GM21717 (cell line): ENCODE measurements around the gene GAK.

Experiments
- ATAC-seq: cut with Tn5 transposase; IDR thresholded peaks from one replicate; pipeline ENCODE4 v1.9.1; 2021; ENCODE audit warnings: mild to moderate bottlenecking, moderate library complexity; ENCODE audit not compliant: unreplicated experiment

The GAK gene

DNA sequence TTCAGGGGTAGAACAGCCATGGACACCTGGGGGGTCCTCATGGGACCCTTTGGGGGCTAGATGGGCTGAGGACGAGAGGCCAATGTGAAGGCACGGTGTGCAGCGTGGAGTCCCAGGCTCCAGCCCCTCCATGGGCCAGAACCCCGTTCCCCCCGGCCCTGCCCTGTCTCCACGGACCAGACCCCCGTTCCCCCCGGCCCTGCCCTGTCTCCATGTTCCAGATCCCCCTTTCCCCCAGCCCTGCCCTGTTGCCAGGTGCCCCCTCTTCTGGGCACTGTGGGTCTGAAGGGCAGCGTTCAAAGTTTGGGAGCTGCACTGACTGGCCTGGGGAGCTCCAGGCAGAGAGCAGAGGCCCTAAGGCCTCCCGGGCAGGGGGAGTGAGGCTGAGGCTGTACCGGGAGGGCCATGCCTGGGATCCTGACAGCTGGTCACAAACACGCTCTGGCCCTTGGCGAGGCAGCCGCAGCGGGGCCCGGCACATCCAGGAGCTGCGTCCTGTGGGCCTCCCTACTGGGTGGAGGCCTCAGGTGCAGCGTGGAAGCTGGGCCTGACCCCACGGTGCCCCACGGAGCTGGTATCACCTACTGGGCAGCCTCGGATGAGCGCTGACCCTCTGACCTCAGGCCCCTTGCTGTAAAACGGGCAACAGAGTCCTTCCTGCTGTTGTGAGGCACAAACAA, 32.4 kb upstream of the GAK start:
- ATAC-seq: no peak

DNA sequence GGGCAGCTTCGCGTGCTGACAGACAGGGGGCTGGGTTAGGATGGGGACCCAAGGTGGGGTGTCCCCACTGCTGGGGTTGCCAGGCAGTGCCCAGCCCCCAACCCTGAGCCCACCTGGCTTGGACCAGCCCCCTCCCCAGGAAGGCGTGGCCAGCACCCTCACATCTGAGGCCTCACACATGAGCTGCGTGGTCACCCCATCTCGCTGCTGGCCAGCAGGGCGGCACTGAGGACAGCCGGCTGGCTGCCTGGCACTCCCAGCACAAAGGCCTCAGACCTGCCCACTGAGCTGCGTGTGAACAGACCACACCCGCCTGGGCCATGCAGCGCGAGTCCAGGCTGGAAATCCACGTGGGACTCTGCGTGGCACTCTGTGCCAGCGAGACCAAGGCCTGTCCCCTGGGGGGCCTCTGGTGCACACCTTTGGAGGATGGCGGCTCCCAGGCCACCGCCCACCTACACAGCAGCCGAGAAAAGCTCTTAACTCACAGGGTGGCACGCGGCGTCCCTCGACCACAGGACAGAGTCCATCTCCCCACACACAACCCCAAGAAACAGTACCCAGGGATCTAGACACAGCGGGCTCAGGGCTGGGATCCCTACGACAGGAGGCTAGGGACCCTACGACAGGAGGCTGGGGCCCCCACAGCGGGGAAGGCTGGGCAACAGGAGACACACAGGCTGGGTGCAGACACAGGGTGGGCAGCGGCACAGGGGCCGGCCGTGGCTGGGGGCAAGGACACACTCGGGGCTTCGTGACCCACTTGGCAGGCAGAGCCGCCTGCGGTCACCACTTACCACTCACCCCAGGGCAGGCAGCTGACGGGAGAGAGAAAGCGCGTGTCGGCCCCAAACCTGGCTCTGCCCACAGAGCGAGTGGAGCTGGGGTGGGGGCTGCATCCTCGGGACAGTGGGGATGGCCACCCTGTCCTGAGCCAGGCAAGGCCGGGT, 31.4 kb upstream of the GAK start:
- no peak for ATAC-seq

DNA sequence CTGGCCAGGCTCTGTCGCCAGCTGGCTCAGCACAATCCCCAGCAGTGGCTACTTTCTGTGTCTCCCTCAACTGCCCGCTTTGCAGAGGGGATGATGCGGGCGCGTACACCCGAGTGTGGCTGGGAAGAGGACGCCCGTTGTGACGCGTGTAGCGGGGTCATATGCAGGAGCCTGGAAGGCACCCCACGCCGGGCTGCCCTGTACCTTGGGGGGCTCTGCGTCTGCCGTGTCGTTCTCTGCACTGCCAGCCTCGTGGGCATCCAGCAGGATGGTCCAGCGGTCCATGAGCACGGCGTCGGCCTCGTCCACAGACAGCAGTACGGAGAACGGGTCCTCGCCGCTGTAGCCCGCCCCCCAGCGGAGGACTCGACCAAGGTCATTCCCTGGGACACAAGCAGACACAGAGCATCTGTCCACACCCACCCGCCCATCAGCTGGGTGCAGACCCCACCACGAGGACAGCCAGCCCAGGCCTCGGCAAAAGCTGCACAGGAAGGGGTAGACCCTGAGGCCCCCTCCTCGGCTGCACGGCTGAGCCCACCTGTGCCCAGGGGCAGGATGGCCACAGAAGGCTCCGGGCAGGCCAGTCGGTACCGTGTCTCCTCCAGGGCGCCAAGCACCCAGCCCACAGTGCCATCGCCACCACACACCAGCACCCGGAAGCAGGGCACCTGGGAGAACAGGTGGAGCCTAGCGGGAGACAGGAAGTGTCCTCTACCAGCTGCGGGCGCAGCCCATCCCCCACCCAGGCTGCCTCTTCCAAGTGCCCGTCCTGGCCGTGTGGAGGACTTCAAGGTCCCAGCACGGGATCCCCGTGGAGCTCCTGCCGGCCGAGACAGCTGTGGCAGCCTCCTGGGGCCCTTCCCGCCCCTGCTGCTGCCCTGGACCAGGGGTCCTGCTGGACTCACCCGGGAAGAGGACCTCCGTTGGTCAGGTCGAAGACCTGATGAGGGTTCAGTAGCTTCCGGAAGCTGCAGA, 30.4 kb upstream of the GAK start:
- ATAC-seq: no peak

DNA sequence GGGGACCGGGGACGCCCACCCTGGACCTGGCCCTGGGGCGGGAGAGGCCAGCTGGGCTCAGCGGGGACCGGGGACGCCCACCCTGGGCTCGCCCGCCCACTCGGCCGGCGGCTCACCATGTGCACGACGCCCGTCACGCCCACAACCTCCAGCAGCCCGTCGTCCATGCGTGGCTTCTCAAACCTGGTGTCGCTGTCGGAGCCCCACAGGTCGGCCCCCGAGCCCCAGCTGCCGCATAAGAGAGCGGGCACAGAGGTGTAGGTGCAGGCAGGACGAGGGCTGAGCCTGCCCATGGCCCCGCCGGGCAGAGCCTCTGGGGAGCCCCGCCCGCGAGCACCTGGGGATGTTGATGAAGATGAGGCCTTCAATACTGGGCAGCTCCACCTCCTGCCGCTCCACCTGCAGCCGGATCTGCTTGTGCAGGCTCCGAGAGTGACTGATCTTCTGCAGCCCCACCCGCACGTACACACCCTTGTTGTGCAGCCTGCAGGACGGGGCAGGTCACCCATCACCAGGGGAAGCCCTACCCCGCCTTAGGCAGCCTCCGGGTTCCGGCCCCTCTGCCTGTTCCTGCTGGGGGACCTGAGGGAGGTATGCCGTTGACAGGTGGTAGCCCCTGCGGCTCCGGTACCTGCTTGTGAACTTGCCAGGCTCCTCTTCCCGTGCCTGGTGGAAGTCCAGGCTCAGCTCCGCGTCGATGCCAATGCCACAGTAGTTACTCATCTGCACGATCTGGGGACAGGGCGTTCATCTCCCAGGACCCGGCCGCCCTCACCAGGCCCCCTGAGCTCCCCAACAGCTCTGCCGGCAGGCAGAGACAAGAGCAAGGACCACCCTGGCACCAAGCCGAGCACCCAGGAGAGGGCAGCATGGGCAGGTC, 29.5 kb upstream of the GAK start:
- ATAC-seq: no peak

DNA sequence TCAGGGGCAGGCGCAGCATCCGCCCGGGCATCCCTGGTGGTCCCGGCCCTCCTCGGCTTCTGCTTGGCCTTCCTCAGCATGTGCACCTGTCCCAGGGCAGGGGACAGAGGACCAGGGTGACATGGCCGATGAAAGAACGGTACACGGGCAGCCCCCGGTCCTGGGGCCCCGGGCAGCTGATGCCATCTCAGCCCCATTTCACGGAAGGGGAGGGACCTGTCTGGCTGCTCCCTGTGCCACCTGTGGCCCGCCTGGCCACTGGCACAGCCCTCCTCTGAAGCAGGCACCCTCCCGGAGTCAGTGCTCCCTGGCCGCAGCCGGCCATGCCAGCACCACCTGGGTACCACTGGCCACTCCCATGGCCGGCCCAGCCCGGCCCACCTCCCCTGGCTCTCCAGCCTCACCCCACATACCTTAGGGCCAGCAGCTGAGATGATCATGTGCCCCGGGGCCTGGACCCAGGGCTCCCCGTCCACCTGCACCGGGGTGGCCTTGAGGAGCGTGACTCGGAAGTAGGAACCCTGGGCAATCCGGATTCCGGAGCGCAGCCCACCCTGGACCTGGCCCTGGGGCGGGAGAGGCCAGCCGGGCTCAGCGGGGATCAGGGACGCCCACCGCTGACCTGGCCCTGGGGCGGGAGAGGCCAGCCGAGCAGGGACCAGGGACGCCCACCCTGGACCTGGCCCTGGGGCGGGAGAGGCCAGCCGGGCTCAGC, 28.7 kb upstream of the GAK start:
- no peak for ATAC-seq

DNA sequence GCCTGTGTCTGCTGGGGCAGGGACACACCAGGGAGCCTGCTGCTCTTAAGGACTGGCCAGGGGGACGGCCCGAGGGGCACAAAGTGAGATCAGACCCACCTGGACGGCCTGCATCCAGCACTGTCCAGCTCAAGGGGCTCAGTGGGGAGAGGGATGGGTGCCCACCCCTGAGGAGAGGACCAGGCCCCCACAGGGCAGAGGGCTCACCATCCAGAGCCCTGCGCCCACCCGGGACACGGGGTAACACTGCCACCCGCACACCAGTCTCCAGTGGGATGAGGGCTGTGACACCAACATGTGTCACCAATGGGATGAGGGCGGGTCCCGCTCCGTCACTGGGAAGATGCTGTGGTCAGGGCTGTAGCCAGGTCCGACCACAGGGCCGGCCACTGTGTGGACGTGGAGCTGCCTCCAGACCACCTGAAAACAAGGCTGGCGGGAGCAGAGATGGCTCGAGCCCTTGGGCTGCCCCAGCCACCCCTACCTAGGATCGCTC, 28.1 kb upstream of the GAK start:
- ATAC-seq: no peak

DNA sequence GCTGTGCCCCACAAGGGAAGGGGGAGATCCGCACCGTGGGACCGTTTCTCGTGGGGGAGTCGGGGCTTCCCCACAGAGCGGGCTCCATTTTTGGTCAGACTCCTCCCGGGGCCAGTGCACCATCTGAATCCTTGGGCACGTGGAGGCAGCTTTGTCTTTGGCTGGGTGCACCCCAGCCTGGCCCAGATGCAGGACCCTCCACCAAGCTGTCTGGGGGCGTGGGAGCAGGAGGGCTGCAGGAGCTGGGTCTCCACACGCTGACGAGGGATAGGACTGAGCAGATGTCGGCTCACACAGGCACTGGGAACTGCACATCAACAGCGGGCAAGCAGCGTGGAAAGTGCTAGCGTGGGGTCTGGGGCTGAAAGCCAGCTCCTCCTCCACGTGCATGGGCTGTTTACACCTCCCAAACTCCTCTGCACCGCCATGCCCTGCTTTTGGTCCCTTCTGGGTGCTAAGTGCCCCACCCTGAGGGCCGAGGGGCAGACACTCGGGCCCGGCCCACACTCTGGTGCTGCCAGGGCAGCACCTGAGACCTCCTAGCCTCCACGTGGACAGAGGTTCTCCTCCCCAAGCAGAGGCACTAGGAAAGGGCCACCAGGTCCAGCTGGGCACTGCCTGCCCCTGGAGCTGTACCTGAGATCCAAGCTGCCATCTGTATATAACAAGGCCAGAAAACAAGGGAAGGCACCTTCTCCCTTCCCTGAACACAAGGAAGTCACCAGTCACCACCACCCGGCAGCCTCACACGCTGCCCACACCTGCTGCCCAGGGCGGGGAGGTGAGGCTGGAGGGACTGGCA, 27.4 kb upstream of the GAK start:
- ATAC-seq: no peak

DNA sequence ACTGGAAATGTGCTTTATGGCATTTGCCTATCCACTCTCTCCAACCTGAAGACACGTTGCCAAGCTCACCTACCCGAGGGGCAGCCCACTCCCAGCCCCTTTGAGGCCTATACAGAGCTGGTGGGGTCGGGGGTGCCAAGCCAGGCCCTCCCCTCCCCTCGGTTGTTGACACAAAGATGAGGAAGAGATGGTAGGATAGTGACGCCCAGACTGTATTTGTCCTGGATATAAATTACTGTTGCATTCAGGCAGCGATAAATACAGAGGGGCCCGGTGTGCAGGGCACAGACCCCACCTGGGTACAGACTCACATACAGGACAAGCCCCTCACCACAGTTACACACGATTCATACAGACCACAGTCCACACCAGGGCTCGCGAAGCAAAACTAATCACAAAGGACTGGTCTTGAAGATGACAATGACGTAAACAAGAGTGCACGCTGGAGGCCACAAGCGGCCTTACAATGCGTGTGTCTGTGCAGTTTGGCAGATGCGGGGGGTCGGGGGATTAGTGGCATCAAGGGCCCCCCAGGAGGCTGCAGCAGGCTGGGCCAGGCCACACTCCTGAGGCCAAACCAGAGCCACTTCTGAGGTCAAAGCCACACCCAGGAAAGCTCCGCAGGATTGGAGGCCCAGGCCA, 26.7 kb upstream of the GAK start:
- no peak for ATAC-seq

DNA sequence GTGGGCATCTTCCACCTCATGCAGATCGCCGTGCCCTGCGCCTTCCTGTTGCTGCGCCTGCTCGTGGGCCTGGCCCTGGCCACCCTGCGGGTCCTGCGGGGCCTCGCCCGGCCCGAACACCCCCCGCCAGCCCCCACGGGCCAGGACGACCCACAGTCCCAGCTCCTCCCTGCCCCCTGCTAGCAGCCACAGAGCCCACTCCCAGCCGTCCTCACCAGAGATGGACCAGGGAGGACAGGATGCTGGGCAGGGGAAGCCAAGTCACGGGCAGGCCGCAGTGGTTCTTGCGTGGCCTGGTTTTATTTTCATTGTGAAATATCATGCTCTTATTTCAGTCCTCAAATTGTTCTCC, 26.2 kb upstream of the GAK start:
- no peak for ATAC-seq

DNA sequence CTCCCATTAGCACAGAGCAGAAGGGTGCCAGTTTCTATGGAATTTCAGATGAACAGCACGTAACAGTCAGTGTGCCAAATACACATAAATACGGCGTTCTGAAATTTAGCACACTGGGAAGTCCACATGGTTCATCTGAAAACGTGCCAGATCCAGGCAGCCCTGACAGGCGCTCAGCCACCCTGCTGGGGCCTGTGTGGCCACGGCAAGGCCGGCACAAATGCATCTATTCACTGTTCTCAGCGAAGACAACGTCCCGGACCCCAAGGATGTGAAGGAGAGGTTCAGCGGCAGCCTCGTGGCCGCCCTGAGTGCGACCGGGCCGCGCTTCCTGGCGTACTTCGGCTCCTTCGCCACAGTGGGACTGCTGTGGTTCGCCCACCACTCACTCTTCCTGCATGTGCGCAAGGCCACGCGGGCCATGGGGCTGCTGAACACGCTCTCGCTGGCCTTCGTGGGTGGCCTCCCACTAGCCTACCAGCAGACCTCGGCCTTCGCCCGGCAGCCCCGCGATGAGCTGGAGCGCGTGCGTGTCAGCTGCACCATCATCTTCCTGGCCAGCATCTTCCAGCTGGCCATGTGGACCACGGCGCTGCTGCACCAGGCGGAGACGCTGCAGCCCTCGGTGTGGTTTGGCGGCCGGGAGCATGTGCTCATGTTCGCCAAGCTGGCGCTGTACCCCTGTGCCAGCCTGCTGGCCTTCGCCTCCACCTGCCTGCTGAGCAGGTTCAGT, 25.6 kb upstream of the GAK start:
- ATAC-seq: no peak

DNA sequence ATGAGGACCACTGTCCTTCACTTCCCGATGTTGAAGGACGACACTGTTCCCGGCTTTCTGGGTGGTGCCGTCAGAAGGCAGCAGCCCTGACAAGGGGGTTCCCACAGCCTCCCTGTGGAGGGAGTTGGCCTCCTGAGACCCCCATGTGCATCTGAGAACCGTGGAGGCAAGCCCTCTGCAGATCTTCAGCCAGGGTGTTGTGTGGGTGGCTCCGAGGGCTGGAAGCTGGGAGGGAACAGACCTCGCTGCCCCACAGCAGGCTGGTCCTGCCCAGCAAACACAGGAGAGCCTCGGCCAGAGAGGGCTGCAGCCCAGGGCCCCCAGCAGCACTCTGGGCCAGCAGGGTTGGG, 25.1 kb upstream of the GAK start:
- ATAC-seq: no peak

DNA sequence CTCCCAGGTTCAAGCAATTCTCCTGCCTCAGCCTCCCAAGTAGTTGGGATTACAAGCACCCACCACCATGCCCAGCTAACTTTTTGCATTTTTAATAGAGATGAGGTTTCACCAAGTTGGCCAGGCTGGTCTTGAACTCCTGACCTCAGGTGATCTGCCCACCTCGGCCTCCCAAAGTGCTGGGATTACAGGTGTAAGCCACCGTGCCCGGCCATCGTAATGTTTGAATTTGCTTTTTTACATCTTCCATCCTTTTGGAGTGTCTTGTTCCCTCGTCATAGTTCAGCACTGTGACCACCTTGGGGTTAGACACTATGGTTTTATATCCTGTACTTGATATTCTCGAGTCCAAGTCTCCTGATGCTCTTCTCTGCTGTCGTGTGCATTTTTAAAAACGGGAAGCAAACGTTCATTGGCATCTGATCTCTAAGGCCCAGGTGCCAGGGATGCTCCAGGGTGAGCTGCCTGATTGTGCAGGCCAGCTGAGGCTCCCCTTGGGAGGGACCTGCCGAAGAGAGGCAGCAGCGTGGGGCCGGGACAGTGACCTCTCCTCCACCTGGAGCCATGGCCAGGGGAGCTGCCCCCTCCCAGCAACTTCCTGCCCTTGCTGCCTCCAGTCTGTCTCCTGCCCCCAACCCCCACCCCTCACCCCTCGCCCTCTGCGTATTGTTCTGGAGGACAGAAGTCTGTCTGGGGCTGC, 24.6 kb upstream of the GAK start:
- ATAC-seq: no peak

DNA sequence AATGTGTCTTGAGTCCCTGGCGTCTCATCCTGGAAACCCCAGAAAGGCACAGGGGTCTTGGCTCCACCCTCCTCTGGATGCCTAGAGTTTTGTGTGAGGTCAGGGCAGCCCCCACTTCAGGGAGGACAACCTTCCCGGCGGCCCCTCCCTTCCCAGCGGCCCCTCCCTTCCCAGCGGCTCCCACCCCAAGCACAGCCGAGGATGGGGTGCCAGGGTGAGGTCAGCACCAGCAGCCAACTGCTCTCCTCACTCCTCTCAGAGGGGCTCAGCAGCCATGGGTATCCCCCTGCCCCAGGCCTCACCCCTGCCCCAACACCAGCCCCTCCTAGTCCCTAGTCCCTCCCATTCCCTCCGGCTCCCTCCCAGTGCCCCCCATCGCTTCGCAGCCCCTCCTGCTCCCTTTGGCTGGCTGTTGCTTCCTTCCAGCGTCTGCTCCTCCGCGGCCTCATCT, 23.8 kb upstream of the GAK start:
- no peak for ATAC-seq

DNA sequence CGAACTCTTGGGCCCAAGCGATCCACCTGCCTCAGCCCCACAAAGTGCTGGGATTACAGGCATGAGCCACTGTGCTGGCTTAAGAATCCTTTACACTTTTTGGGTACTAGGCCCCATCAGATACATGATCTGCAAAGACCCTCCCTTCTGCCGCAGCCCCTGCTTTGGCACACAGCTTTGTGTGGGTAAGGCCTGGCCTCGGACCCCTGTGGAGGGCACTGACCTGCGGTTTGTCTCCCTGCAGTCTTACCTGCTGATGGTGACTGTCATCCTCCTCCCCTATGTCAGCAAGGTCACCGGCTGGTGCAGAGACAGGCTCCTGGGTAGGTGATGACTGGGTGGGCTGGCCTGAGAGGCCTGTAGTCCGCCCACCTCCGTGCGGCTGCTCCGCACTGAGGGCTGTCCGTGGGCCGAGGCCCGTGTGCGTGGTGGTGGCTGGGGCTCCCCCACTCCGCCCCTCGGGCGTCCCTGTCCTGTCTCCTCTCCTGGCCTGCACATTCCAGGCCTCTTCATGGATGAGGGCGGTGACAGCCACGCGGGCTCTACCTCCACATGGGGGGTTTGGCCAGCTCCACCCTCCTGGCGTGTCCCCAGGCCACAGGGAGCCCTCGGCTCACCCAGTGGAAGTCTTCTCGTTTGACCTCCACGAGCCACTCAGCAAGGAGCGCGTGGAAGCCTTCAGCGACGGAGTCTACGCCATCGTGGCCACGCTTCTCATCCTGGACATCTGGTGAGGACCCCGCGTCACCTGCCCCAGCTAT, 23.2 kb upstream of the GAK start:
- ATAC-seq: no peak

DNA sequence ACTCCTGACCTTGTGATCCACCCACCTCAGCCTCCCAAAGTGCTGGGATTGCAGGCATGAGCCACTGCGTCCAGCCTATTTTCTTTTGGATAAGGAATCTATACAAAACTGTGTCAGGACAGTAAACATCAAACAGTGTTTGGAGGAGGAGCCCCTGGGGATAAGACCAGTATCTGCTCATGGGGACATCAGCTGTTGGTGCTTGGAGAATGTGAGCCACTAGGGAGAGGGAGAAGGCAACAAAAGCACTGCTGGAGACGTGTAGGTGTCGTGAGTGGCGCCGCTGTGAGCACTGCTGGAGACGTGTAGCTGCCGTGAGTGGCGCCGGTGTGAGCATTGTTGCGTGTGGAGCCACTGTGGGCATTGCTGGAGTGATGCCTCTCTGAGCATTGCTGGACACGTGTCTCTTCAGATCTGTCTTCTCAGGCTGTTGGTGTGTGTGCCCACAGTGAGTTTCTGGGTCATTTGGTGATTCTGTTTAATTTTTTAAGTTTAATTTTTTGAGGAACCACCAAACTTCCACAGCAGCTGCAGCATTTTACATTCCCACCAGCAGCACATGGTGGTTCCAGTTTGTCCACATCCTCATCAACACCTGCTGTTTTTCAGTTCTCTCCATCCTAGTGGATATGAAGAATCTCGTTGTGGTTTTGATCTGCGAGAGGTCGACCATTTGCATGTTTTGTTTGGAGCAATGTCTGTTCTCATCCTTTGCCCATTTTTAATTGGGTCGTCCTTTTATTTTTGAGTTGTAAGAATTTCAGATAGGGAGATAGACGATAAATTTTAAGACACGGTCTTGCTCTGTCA, 22.3 kb upstream of the GAK start:
- ATAC-seq: no peak
